KMS-11 (cell line): Measurements from ENCODE around the gene IL21R.

Source experiments
- H2AFZ ChIP-seq: fragments of 200-600 bp; sonication (generic); 2 replicates; pipeline ENCODE4 v1.6.1; 2016; ENCODE audit warnings: antibody characterized with exemption, mixed run types, low read depth
- H3K27ac ChIP-seq: fragments of 200-600 bp; sonication (generic); 2 replicates; pipeline ENCODE4 v1.6.1; 2016; ENCODE audit warnings: mild to moderate bottlenecking, mixed run types
- H3K27me3 ChIP-seq: fragments of 200-600 bp; sonication (generic); 2 replicates; pipeline ENCODE4 v1.6.1; 2017; ENCODE audit warnings: mild to moderate bottlenecking, low read depth, mixed run types, moderate library complexity; ENCODE audit not compliant: insufficient read depth
- H3K36me3 ChIP-seq: fragments of 200-600 bp; sonication (generic); 2 replicates; pipeline ENCODE4 v1.6.1; 2017; ENCODE audit warnings: mild to moderate bottlenecking, mixed run types; ENCODE audit not compliant: insufficient read depth
- H3K4me1 ChIP-seq: fragments of 200-600 bp; sonication (generic); 2 replicates; pipeline ENCODE4 v1.6.1; 2016; ENCODE audit warnings: mild to moderate bottlenecking, low read depth, mixed run types; ENCODE audit not compliant: poor library complexity, severe bottlenecking
- H3K4me2 ChIP-seq: fragments of 200-600 bp; sonication (generic); 2 replicates; pipeline ENCODE4 v1.7.0; 2016; ENCODE audit warnings: mild to moderate bottlenecking, mixed run types
- H3K4me3 ChIP-seq: fragments of 200-600 bp; sonication (generic); IDR thresholded peaks from 2 replicates; pipeline ENCODE4 v1.6.1; 2017; ENCODE audit warnings: low read depth, low read length, mixed read lengths; ENCODE audit not compliant: insufficient read depth
- H3K79me2 ChIP-seq: fragments of 200-600 bp; sonication (generic); 2 replicates; pipeline ENCODE4 v1.6.1; 2016; ENCODE audit warnings: low read depth, mixed run types; ENCODE audit not compliant: insufficient read depth
- H3K9ac ChIP-seq: fragments of 200-600 bp; sonication (generic); 2 replicates; pipeline ENCODE4 v1.6.1; 2016; ENCODE audit warnings: mild to moderate bottlenecking, mixed run types
- H4K20me1 ChIP-seq: fragments of 200-600 bp; sonication (generic); 2 replicates; pipeline ENCODE4 v1.6.1; 2016; ENCODE audit warnings: mild to moderate bottlenecking, mixed run types; ENCODE audit not compliant: insufficient read depth
- CTCF ChIP-seq: fragments of 200-600 bp; sonication (generic); conservative IDR thresholded peaks from 2 replicates; pipeline ENCODE4 v1.6.1; 2017; ENCODE audit warnings: low read depth, mild to moderate bottlenecking, antibody characterized with exemption, low read length, moderate library complexity, mixed read lengths

Gene IL21R

GRCh38 chr16:27472091-27473020 is 70.4 kb downstream of the IL21R start:
- Histone ChIP-seq H3K4me1 (no peaks in the 10 kb centered on the region), H4K20me1 (no peaks in the 10 kb centered on the region), H3K4me2 (no peak overlapping the region), H3K27me3 (no peaks in the 10 kb centered on the region), H3K36me3 (peaks cover 7% of the 10 kb centered on the region; the same call in 1 of the 2 replicates), H3K9ac (no peak overlapping the region), H3K27ac (no peak overlapping the region), H3K79me2 (no peaks in the 10 kb centered on the region), H3K4me3 (no peak overlapping the region), H2AFZ (no peak overlapping the region)
- TF ChIP-seq CTCF: no peak

- no peaks in the 10 kb centered on the region for H4K20me1 ChIP-seq
- no peaks in the 10 kb centered on the region for H3K79me2 ChIP-seq
- H2AFZ ChIP-seq: no peak overlapping the region
- peaks cover 7% of the 10 kb centered on the region; the same call in 1 of the 2 replicates for H3K36me3 ChIP-seq
- TF ChIP-seq CTCF: no peak
- H3K4me2 ChIP-seq: no peak overlapping the region
- no peak overlapping the region for H3K27ac ChIP-seq
- no peak overlapping the region for H3K4me3 ChIP-seq
- H3K4me1 ChIP-seq: no peaks in the 10 kb centered on the region
- H3K9ac ChIP-seq: no peak overlapping the region
- H3K27me3 ChIP-seq: no peaks in the 10 kb centered on the region
Observed at GRCh38 chr16:27473101-27473900, 71.3 kb downstream of the IL21R start.

GRCh38 chr16:27474041-27474440 is 72.1 kb downstream of the IL21R start:
- H3K4me3 ChIP-seq: no peak overlapping the region
- no peak overlapping the region for H3K27ac ChIP-seq
- peaks cover 7% of the 10 kb centered on the region; the same call in 1 of the 2 replicates for H3K36me3 ChIP-seq
- H2AFZ ChIP-seq: no peak overlapping the region
- H3K4me1 ChIP-seq: no peaks in the 10 kb centered on the region
- TF ChIP-seq CTCF: no peak
- no peak overlapping the region for H3K4me2 ChIP-seq
- H4K20me1 ChIP-seq: no peaks in the 10 kb centered on the region
- no peak overlapping the region for H3K9ac ChIP-seq
- no peaks in the 10 kb centered on the region for H3K27me3 ChIP-seq
- H3K79me2 ChIP-seq: no peaks in the 10 kb centered on the region

- no peaks in the 10 kb centered on the region for H3K27me3 ChIP-seq
- no peak overlapping the region for H2AFZ ChIP-seq
- TF ChIP-seq CTCF: no peak
- no peaks in the 10 kb centered on the region for H3K4me1 ChIP-seq
- H3K27ac ChIP-seq: no peak overlapping the region
- no peak overlapping the region for H3K4me2 ChIP-seq
- H4K20me1 ChIP-seq: no peaks in the 10 kb centered on the region
- H3K9ac ChIP-seq: no peak overlapping the region
- peaks cover 6% of the 10 kb centered on the region; the same call in 1 of the 2 replicates for H3K36me3 ChIP-seq
- no peaks in the 10 kb centered on the region for H3K79me2 ChIP-seq
- H3K4me3 ChIP-seq: no peak overlapping the region
Observed at GRCh38 chr16:27474921-27475320, 72.9 kb downstream of the IL21R start.
